ENCODE results near the gene SPINK8.
A peak's percentile ranks its signal among the peaks of the same experiment; 100 is the strongest.

The SPINK8 gene

GRCh38 chr3:48320996-48321395, 12.5 kb downstream of the SPINK8 start:
- no peak for DNase-seq

DNA sequence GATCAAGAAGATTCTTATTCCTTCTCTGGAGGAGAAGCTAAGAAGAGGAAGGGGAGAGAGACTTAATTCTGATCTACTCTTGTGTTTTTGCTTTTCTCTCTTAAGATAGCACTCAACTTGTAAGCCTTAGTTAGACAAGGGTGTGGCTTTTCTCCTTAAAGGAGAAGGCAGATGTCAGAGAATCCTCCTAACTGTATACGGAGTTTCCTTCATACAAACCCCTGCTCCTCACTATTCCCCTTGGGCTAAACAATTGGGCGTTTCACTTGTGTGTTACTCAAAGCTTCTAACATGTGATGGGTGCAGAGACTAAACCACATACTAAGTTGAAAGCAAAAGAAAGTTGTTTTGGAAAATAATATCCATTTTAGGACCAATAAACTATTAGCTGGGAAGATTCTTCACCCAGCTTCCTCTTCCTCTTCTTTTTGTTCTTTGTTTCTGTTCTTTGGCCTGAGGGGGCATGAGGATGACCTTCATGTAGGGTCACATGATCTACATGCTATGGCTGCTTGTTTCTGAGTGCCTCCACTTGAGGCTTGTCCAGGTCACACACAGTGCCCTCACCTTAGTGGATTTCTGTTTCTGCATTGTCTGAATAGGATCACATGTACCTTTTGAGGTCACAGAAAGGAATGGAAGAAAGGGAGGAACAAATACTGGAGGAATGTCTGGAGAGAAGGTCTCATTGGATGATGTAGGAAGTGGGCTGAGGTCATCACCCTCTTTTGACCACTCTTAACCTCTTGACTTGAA, 14.6 kb downstream of the SPINK8 start:
- DNase-seq = no peak

DNA sequence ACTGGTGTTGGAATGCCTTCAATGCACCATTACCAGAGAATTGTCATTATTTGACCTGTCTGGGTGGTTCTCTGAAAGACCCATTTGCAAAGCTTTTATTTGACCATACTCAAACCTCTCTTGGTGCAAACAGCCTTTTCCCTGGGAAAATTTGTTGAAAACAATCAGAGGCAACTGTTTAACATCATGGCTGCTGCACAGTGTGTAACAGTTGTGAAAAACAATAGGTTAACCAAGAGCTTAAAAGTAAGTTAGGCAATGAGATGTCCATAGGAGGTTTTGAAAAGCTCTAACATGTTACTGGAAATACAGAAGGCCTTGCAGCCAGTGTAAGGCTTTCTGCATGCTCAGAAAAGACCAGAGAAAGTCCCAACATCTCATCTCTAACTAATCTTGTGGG, 18.9 kb downstream of the SPINK8 start:
- no peak for DNase-seq

DNA sequence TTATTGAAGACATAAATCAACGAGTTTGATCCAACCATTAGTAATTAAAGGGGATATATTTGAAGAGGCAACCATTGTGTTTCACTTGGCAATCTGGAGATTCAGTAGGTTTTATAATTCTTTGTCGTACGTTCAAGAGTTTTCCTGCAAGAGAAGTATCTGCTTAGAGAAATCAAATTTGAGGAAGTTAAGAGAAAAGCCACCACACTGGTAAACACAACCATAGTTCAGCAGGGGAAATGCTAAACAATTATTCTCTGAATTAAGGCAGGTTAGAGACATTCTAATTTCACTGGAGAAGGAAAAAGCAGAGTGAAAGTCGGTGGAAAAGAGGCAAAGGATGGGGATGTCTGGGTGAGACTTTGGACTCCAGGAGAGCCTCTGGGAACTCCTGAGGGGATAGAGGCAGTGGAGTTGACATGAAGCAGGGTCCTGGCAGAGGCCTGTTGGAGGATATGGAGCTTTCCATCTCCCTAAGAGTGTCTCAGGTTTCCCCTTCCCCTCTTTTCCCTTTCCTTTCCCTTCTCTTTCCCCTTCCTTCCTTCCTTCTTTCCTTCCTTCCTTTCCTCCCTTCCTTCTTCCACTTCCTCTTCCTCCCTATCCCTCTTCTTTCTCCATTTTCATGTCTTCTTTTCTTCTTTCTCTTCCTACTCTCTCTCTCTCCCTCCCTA, 26.5 kb downstream of the SPINK8 start:
- no peak for DNase-seq

DNA sequence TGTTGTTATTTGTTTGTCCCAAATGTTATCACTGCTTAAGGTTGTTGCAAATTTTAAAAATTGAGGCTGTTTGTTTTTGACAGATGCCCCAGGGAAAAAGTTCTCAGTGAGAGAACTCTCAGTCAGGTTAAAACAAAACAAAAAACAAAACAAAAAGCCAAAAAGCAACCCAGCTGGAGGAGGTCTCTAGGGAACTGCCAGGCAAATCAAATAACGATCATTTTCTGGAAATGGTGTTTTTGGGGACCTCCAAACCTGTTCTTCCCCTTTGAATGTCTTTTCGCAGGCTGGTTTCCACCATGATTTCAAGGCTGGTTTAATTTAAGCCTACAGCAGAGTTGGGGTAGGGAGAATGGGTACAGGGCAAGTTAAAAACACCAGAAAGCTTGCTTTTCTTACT, 27.2 kb downstream of the SPINK8 start:
- no peak for DNase-seq

- DNase-seq = no peak
These were observed 28.1 kb downstream of the SPINK8 start for GRCh38 chr3:48305396-48305795.

- no peak for DNase-seq
These were observed 30.4 kb downstream of the SPINK8 start for GRCh38 chr3:48303021-48303420.

- peak; percentile 1 for DNase-seq
These were observed 31.7 kb downstream of the SPINK8 start for GRCh38 chr3:48301800-48302166.

DNA sequence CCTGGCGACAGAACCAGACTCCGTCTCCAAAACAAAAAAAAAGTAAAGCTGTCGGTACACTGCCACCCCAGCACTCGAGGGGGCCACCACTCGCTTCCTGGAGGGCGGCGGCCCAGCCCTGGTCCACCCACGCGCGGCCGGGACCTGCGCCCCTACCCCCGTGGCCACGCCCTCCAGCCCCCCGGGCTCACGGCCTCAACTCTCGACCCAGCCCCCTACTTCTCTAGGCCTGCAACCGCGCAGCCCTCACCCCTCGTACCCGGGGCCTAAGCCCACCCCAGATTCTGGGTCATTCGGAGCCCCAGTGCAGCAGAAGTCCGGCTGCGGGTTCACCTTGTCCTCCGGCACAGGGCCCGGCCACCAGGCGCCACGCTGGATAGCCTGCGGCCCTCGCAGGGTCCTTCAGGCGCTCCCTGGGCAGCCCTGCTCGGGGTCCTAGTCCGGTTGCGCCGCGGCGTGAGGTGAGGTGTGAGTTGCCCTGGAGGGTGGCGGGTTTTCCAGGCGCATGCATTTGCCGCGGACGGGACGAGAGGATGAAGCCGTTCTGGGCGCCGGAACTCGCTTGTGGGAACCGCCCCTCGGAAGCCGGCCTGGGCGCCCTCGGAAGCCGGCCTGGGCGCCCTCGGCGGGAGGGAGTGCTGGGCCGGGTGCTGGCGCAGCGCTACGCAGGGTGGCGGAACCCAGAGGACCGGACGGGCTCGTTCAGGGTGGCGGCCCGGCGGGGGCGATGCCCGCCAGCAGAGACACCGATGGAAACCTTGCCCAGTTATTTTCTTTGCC, 32.3 kb downstream of the SPINK8 start, which contains the start of gene NME6:
NME6 (minus strand) TSS at position 348 of the 780 bp plus-strand sequence.
- peak; percentile 69 for DNase-seq

DNA sequence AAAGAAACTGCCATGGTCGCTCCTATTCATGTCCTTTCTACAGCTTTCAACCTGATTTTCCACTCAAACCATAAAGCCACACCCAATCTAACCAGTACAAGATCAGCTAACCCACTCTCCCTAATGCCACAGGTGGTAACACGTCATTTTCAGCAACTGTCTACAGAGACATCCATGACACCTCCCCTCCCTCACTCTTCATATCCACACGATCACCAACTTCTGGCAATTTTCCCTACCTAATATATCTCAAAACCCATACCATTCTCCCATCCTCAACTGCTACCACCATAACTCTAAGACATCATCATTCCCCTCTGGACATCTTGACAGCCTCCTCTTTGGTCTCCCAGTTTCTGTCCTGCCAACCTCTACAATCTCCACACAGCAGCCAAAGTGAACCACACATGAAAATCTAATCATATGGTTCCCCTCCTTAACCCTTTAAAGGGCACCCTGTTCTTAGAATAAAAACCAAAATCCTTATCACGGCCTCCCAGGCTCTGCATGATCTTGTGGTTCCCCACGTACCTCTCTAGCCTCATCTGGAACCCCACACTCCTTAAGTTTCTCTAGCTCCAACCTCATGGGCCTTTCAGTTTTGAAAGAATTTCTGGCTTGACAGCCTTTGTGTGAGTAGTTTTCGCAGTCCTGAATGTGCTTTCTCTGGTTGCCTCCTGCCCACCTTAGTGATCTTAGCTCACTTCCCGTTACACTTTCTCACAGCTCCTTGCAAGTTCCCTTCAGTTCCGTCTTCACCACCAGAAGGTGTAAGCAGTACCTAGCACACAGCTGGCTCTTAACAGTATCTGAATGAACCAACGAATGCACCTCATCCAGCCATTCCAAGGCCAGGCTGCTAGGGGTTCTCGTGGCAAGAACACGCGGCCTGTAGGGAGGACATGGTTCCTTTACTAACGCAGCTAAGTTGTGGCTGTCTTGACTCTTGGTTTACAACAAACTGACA, 33.4 kb downstream of the SPINK8 start:
- no peak for DNase-seq

DNA sequence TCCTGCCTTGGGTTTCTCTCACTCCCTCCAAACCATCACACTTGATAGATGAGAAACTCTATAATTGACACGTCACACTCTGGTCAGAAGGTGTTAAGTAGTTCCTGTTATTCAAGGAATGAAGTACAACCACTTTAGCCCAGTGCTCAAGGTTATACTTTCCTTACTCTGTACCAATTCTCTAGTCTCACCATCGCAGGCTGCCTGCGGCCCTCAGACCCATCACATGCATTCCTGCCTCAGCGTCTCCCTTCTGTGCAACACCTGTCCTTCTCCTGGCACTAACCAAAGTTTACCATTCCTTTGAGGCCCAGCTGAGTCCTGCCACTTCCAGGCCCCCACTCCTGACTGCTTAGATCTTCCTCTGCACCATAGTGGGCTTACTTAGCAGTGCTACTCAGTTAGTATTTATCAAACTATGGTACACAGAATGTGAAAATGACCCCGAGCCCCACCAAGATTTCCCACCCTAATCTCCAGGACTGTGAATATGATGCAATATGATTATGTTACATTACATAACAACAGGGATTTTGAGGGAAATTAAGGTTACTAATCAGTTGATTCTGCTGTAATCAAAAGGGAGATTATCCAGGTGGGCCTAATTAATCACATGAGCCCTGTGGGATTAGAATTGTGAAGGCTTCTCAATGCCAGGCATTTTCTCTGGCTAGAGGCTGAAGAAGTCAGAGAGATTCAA, 36.2 kb downstream of the SPINK8 start:
- no peak for DNase-seq

- no peak for DNase-seq
These were observed 36.8 kb downstream of the SPINK8 start for GRCh38 chr3:48296699-48297098.

- DNase-seq = no peak
These were observed 38.7 kb downstream of the SPINK8 start for GRCh38 chr3:48294611-48295263.

GRCh38 chr3:48289659-48290058, 43.8 kb downstream of the SPINK8 start:
- no peak for DNase-seq

GRCh38 chr3:48287034-48287433, 46.4 kb downstream of the SPINK8 start:
- DNase-seq = no peak

DNA sequence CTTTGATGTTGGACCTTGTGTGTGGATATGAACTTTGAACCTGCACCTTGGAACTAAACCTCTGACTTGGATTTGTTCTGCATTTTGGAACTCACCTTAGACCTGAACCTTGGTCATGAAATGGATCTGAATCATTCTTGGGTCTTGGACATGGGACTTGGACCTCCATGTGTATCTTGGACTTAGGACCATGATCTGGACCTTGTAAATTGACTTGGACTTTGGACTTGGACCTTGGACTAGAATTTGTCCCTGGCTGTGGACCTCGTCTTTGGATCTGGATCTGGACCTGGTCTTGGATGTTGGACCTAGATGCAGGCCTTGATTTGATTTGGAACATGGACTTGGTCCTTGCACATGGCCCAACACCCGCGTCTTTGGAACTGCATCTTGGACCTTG, 47.2 kb downstream of the SPINK8 start:
- DNase-seq = no peak

- no peak for DNase-seq
These were observed 47.8 kb downstream of the SPINK8 start for GRCh38 chr3:48285675-48286074.

GRCh38 chr3:48285132-48285531, 48.3 kb downstream of the SPINK8 start:
- DNase-seq = no peak

DNA sequence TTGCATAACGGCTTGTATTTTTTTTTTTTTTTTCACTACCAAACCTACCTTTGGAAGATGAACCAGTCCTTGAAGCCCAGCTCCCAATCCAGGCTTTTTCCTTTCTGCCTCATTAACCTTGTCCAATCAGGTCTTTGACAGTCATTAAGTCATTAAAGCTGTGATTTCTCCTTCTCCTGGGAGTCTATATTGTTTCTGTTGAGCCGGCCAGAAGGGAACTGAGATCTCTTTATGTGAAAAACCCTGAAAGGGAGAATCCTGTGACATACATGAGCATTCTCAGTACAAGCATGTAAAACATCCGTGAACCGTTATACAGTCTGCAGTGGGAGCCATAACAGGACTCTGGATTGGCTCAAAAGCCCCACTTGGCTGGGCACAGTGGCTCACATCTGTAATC, 52.6 kb downstream of the SPINK8 start:
- DNase-seq = no peak

GRCh38 chr3:48278884-48279559, 54.4 kb downstream of the SPINK8 start:
- DNase-seq = no peak

All from NCI-H510A (cell line).